ENCODE data around the gene RARB.

The RARB gene

GRCh38 chr3:25442486-25442885 is 14.4 kb downstream of the RARB start:
- no peak for TF ChIP-seq CTCF (IDR thresholded peaks at IDR 0.05; ENCODE audit: control insufficient read depth, insufficient read depth, low read depth, low read length, missing control alignments)
- no peak overlapping the region for H3K4me3 ChIP-seq (ENCODE audit: control insufficient read depth, low read depth, low read length)
- DNase-seq (ENCODE audit: low read depth) = no peak

- TF ChIP-seq CTCF (IDR thresholded peaks at IDR 0.05; ENCODE audit: control insufficient read depth, insufficient read depth, low read depth, low read length, missing control alignments) = no peak
- no peak overlapping the region for H3K4me3 ChIP-seq (ENCODE audit: control insufficient read depth, low read depth, low read length)
- no peak for DNase-seq (ENCODE audit: low read depth)
Measured at GRCh38 chr3:25444273-25444672, 16.2 kb downstream of the RARB start.

- TF ChIP-seq CTCF (IDR thresholded peaks at IDR 0.05; ENCODE audit: control insufficient read depth, insufficient read depth, low read depth, low read length, missing control alignments) = no peak
- no peak overlapping the region for H3K4me3 ChIP-seq (ENCODE audit: control insufficient read depth, low read depth, low read length)
- no peak for DNase-seq (ENCODE audit: low read depth)
Measured at GRCh38 chr3:25445731-25446130, 17.7 kb downstream of the RARB start.

- H3K4me3 ChIP-seq (ENCODE audit: control insufficient read depth, low read depth, low read length) = no peak overlapping the region
- no peak for TF ChIP-seq CTCF (IDR thresholded peaks at IDR 0.05; ENCODE audit: control insufficient read depth, insufficient read depth, low read depth, low read length, missing control alignments)
- no peak for DNase-seq (ENCODE audit: low read depth)
Measured at GRCh38 chr3:25447285-25447684, 19.2 kb downstream of the RARB start.

- TF ChIP-seq CTCF (IDR thresholded peaks at IDR 0.05; ENCODE audit: control insufficient read depth, insufficient read depth, low read depth, low read length, missing control alignments) = no peak
- H3K4me3 ChIP-seq (ENCODE audit: control insufficient read depth, low read depth, low read length) = no peak overlapping the region
- no peak for DNase-seq (ENCODE audit: low read depth)
Measured at GRCh38 chr3:25447925-25448324, 19.9 kb downstream of the RARB start.

- TF ChIP-seq CTCF (IDR thresholded peaks at IDR 0.05; ENCODE audit: control insufficient read depth, insufficient read depth, low read depth, low read length, missing control alignments) = no peak
- DNase-seq (ENCODE audit: low read depth) = no peak
- H3K4me3 ChIP-seq (ENCODE audit: control insufficient read depth, low read depth, low read length) = no peak overlapping the region
Measured at GRCh38 chr3:25448750-25449692, 21.0 kb downstream of the RARB start.
